Activated CD4-positive, alpha-beta T cell treated with anti-CD3 and anti-CD28 coated beads for 4 hours (primary cell): Measurements from ENCODE around the gene LFNG.

ENCODE experiments used
- DNase-seq, 2 donors: peaks; one replicate each; pipeline ENCODE4 v3.0.0-alpha.2; 2020

LFNG gene, protein sequence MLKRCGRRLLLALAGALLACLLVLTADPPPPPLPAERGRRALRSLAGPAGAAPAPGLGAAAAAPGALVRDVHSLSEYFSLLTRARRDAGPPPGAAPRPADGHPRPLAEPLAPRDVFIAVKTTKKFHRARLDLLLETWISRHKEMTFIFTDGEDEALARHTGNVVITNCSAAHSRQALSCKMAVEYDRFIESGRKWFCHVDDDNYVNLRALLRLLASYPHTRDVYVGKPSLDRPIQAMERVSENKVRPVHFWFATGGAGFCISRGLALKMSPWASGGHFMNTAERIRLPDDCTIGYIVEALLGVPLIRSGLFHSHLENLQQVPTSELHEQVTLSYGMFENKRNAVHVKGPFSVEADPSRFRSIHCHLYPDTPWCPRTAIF

DNA sequence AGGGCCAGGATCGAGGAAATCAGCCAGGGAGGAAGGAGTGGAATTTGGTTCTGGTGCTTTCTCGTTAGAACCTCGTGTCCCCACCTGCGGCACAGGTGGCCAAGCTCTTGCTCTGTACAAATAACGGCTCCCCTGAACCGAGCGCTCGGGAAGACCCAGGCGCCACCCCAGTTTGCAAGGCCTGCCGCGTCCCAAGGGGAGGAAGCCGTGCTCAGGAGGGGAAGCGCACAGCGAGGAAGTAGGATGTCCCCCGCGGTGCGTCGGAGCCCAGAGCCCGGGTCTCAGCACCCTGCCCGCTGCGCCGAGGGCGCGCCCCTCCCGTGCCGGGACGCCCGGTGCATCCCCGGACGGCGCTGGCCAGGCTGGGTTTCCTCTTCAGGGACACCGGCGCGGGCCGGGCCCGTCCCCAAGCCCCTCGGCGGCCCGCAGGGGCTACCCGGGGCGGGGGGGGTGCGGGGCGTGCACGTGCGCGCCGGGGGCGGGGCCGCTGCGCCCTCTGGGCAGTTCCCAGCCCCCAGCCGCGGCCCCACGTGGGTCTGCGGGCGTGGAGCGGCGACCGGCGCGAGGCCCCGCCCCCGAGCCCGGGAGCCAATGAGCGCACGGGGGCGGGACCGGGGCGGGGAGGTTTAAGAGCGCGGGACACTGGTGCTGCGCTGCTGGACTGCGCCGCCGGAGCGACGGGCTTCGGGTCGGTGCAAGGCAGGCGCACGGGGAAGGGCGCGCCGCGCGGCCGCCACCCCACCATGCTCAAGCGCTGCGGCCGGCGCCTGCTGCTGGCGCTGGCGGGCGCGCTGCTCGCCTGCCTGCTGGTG lies at the start of gene LFNG:
LFNG (plus strand) TSS at position 656 of the 812 bp plus-strand sequence; CDS start at position 744, 88 bp downstream.
- peak; percentile 78 to 87 for DNase-seq

DNA sequence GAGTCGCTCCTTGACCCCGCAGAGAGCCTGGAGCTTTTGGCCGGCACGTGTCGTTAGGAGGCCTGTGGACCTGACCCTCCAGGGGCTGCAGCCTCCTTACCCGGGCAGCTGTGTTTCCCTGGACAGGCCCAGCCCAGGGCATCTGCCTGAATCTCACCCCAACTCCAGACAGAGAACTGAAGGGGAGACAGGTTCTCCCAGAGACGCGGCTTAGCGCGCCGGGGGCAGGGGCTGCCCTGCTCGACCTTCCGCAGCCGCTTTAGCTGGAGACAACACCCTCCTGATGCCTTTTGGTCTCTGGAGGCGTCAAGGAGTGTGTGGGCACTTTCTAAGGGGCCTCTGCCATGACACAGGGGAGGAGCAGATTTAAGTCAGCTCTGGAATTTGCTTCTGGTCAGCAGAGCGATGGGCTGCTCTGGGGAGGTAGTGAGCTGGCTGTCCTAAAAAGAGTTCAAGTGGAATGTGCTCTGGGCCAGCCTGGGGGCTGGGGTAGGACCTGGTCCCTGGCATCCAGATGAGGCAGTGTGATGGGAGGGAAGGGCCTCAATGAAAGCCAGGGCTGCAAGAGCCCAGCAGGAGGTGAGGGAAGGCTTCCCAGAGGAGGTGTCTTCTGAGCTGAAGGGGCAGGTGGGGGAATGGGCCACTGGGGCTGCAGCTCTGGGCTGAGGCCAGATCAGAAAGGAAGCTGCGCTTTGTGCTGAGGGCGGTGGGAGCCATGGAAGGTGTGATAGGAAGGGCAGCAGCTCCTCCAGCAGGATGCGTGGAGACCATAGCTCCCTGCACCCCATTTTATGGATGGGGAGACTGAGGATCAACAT lies 49.2 kb upstream of the LFNG start:
- DNase-seq, result no peak

DNA sequence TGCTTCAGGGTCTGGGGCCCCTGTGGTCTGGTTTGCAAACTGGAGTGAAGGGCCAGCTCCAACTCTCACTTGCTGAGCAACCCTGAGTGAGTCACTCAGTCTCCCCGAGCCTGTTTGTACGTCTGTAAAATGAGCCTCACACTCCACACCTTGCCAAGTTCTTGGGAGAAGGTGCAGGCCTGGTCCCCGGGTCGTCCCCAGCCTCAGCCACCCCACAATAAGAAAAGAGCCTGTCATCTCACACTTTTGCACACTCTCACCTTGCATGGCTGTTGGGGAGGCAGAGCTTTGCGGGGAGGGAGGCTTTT lies 48.6 kb upstream of the LFNG start:
- no peak for DNase-seq

DNA sequence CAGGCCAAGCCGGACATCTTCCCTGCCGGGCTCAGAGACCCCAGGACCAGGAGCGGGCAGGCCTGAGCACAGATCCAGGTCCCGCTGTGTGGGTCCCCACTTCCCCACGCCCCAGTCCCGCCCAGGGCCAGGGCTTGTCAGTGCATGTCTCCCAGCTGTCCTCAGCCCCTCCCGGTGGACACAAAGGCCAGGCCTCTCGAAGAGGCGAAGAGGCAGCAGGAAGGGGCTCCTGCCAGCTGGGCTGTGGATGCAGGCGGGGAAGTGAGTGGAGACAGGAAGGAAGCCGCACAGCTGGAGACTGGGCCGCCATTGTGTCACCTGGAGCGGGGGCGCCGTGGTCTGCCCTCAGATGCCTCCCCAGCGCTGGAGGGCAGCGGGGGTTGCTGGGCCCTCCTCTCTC lies 48.2 kb upstream of the LFNG start:
- no peak for DNase-seq

DNA sequence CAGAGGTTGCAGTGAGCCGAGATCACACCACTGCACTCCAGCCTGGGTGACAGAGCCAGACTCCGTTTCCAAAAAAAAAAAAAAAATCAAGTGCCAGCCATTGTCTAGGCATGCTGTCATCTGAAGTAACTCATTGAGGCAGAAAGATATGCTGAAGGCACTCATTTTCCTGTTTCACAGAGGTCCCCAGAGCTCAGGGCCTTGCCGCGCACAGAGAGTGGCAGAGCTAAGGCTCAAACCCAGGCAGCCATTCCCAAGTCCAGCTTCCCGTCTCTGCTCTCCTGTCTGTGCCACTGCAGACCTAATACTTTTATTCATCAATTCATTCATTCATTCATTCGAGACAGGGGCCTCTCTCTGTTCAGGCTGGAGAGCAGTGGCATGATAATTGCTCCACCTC lies 46.8 kb upstream of the LFNG start:
- DNase-seq, result no peak

DNA sequence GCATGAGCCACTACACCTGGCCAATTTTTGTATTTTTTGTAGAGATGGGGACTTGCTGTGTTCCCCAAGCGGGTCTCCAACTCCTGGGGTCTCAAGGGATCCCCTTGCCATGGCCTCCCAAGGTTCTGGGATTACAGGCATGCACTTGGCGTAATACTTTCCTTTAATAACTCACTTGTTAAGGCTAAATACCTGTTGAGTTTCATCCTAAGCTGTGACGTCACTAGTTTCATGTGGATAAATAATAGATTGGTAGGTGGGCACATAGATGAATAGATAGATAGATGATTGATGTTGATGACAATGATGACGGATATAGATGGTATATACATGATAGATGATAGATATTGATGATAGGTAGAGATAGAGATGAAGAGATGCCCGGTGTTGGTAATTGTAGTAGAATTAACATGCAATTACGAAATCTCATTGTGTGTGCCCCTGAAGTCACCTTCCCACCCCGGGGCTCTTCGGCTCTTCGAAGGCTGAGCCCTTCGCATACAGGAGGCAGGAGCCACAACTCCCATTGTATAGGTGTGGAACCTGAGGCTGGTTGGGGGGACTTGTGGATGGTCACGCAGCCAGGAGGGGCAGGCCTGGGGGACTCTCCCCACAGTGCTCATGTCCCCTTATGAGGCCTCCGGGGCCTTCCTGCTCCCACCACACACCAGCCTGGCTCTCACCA lies 45.9 kb upstream of the LFNG start:
- no peak for DNase-seq

DNA sequence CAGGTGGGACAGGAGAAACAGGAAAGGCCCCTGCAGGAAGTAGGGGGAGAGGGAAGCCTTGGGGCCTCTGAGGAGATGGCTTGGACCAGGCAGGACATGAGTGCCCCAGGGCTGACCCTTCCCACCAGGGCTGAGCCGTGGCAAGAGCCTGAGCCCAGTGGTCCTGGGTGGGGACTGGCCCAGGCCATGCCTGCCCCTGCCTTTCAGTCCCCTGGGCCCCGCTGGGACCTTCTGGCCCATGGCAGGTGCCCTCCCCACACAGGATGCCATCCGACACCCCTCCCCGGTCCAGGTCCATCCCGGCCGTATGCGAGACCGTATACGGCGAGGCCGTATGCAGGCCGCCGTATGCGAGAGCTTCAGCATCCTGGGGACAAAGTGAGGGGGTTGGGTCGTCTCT lies 45.4 kb upstream of the LFNG start:
- DNase-seq, result no peak

DNA sequence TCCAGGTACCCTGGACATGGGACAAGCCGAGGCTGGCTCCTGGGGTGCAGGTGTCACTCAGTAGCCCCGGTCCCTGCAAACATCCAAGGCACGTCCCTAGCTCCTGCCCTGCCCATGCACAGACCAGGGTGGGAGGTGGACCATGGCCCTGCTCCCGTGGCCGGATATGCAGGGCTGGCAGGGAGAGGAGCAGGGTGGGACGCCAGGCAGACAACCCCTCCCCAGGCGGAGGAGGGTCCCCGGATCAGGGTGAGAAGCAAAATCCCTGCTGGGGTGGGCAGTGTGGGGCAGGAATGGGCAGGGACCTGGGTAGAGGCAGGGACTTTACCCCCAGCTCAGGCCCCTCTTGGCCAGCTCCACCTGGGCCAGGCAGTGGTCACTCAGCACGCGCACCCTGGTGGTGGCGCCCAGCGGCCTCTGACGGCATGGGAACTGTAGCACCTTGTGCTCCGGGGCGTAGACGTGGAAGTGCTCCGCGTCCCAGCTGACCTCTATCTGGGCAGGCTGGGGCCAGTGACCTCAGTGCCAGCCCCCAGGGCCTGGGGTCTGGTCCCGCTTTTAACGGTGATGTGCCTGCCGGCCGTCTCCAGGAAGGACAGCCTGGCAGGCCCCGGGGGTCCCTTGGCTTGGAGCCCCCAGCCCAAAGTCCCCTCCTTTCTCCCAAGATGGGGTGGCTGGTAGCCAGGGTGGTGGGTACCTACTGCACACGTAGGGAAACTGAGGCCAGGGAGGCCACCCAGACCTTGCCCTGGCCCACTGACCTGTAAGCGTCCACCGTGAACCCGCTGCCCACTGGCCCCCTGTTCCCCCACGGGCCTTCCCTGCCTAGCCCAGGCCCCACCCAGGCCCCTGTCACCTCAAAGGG lies 44.5 kb upstream of the LFNG start:
- DNase-seq, result no peak

DNA sequence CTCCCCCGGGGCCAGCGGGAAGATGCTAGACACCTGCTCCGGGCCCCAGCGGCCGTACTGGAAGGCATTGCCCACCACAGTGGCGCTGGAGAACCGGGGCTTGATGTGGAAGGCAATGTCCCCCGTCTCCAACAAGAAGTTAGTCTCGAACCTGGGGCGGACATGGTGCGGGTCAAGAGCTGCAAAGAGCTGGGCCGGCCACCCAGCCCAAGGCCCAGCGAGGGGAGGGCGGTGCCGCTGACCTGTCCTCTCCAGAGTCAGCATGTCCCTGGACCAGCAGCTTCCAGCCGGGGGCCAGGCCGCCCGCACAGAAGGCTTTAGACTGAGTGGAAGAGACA lies 43.9 kb upstream of the LFNG start:
- DNase-seq, result no peak

DNA sequence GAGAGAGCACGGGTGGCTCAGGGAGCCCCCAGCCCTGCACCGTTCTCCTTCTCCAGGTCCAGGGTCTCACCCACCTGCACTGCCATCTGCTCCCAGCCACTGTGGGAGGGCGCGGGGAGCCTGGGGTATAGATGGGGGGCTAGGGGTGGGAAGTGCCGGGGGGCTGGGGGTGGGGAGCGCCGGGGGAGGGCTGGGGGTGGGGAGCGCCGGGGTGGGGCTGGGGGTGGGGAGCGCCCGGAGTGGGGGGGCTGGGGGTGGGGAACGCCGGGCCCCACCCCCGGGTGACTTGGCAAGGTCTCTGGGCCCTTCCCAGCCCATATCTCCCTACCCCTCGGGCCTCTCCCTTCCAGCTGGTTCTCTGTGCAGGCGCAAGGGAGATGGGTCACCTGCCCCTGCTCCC lies 43.3 kb upstream of the LFNG start, which contains the start of gene GRIFIN:
GRIFIN (minus strand) TSS at position 101 of the 400 bp plus-strand sequence; CDS start at position 86, 15 bp downstream.
- no peak for DNase-seq

DNA sequence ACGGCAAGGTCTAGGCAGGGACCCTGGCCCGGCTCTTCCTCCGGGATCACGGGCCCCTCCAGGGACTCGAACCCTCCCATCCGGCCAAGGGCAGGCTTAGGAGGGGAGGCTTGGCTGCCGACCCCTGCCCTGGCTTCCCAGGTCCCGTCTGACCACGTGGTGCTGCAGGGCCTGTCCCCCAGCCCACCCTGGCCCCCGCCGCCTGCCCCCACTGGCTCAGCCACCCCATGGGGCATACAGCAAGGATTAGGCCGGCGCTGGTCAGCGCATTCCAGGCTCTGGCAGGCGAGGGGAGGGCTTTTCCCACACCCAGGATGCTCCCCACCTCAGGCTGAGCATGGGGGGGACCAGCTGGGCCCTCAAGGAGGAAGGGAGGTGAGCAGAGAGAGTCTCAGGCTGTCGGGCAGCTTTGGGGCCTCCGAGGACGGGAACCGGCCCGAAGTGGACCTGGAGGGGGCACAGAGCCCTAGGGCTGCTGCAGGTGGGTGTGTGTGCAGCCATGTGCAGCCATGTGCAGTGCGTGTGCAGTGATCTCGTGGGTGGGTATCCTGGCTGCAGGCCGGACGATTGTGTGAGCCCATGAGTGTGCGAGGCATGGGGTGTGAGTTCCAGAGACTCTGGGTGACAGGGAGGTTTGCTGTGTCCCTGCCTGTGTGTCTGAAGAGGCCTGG lies 42.7 kb upstream of the LFNG start:
- DNase-seq, result no peak

DNA sequence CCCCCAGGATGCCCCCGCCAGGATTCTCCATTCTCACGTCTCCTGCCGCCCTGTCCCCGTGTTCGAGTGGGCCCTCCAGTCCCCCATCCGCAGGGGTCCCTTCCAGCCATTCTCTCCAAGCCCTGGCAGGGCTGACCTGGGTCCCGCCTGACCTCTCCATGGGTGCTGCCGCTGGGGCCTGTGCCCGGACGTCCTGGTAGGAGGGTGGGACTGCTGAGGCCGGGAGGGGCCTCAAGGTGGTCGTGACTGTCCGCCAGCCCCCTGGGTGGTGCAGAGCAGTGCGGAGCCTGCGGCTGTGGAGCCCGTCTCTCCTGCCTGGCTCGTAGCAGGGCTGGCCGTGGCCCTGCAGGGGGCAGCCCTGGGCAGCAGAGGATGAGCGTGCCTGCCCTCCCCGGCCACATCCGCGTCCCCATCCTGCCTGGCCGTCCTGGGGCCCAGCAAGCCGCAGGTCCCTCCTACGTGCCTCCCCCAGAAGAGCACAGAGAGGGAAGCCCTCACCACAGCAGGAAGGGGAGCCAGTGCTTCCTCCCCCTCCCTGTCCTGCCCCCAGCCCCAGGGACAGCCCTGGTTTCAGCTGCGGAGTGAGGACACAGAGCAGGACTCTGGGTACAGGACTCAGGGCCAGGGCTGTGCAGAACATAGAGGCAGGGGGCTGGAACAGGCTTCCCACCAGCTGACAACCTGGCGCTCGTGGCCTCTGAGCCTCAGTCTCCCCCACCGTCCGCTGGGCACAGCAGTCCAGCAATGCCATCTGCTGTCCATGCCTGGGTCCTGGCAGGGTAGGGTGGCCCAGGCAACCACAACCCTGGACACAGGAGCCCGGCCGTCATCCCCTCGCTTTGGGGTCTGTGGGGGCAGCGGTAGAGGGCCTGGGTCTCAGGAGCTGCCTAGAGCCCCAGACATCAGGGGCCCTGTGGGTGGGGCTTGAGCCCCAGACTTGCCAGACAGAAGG lies 41.9 kb upstream of the LFNG start:
- DNase-seq, result peak; percentile 50 to 54

DNA sequence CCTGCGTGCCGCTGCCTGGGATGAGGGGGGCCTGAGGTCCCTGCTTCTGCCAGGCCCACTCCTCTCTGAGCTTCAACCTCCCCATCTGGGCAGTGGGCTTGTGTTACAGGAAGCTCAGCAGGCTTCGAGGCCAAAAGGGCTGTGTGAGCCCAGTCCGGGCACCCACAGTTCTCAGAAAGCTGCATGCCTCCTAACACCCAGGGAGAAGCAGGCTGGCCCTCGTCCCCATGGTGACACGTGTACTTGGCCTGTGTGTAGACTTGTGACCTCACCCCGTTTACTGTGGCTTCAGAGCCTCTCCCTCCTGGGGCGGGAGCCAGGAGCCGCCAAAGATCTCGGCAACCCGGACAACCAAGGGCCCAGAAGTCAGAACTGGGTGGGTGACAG lies 41.2 kb upstream of the LFNG start:
- no peak for DNase-seq

DNA sequence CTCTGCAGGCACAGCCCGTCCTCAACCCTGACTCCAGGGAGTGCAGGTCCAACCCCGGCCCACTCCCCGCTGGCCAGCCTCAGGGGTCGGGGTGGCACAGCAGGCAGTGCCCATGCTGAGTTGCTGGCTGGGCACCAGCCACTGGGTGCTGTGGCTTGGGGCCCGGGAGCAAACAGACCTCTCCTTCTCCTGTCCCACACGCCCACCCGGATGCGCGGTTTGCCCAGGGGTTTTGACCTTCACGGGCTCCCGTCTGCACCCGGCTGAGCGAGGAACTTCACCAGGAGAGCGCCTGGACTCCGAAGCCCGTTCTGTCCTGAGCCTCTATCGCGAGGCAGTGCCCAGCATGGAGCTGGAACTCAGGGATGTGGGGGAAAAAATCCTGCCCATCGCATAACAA lies 40.8 kb upstream of the LFNG start:
- no peak for DNase-seq

DNA sequence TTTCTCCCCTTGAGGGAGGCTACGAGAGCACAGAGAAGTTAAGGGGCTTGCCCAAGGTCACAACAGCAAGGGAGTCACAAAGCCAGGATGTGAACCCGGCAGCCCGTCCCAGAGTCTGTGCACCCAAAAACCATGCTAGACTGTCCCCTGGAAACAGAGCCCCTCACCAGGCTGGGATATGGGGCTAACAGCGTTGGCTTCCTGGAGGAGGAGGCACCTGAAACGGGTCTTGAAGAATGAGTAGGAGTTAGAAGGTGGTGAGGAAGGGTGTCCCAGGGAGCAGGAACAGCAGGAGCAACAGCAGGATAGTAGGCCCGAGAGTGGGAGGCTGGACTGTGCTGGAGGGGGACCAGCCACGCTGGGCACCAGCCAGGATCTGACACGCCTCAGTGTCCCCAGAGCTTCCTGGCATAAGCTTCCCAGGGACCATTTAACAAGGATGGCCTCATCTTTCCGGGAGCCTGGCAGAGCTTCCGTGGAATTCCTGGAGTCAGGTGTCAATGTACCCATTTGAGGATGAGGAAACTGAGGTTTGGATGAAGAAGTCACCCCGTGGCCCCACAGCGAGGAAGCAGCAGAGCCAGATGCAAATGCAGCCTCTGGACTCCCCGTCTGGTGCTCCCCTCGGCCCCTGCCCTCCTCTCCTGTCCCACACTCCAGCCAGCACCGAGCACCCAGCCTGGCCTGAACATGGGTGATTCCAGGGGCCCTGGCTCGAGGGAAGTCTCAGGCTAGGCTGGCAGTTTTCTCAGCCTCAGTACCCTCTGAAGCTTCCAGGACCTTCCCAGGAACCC lies 40.1 kb upstream of the LFNG start:
- DNase-seq, result no peak

DNA sequence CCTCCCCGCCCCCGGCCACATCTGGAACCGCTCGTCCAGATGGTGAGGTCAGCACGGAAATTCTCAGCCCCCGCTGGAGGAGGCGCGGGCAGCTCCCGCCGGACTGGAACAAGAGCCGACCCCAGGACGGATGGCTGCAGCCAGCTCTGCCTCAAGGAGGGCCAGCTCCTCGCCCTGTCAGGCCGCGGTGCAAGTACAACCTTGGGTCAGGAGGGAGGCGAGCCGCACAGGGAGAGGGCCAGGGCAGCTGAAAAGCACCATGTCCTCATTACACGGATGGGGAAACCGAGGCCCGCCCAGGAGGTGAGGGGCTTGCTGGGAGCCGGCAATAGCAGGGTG lies 39.5 kb upstream of the LFNG start:
- no peak for DNase-seq

DNA sequence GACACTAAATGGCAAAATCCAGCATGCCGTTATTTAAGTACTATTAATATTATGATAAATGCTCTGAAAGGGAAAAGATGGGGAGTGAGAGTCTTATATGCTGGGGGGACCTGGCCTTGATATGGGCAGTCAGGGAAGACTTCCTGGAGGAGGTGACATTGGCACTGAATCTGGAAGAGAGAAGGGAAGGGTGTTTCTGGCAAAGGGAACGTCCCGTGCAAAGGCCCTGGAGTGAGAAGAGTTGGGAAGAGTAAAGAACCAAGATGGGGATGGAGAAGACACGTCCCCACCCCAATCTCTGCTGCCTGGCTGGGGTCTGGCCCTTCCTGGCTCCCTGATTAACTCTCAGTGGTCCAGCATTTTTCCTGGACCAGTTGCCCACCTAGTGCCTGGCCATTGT lies 38.4 kb upstream of the LFNG start:
- no peak for DNase-seq

DNA sequence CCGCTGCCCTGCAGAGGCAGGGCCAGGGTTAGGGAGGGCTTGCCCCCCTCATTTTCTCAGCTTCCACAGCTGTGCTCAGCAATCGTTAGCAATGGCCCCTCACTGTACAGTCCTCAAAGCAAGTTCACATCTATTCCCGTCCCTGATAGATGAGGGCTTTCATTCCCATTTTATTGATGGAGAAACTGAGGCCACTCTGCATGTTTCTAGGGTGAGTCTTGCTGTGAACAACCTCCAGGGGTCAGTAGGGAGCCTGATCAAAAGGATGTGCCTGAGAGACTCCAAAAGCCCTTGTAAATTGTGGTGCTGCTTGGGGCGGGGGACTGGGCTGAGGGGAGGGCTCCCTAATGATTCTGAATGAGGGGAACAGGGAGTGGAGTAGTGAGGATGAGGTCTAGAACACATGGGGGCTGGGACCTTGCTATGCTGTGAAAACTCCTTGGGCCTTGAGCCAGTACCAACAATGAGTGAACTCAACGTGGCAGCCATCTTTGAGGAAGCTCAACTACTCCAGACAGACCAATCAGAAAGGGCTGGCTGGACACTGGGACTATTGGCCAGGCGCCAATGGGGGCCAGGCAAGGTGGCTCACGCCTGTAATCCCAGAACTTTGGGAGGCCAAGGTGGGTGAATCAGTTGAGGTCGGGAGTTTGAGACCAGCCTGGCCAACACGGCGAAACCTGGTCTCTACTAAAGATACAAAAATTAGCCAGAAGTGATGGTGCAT lies 36.7 kb upstream of the LFNG start:
- DNase-seq, result no peak

DNA sequence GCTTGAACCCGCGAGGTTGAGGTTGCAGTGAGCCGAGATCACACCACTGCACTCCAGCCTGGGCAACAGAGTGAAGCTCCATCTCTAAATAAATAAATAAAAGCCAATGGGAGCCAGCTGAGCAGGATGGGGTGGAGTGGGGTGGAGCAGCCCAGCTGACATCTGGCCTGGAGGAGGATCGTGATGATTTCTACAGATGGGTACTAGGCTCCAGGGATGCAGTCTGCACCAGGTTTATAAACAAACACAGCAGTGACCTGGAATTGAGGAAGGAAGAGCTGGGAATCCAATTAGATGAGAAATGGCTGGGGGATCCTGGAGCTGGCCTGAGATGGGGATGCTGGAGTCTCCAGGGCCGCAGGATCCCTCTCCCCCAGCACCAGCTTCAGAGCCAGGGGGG lies 36.1 kb upstream of the LFNG start:
- DNase-seq, result no peak
